Stimulated activated CD8-positive, alpha-beta memory T cell treated with anti-CD3 and anti-CD28 coated beads, Interleukin-15, amount 100 ng/mL, for 24 hours (primary cell): ENCODE data around the gene ZNF540.
"Not testable (repeated sequence)": the region's sequence is repeated elsewhere in the genome, so short reads cannot be mapped to it uniquely, and the experiment has no call there.

Experiments used
- DNase-seq: peaks from one replicate; pipeline ENCODE4 v3.0.0-alpha.2; 2020; ENCODE audit warnings: low read depth

ZNF540 gene

DNA sequence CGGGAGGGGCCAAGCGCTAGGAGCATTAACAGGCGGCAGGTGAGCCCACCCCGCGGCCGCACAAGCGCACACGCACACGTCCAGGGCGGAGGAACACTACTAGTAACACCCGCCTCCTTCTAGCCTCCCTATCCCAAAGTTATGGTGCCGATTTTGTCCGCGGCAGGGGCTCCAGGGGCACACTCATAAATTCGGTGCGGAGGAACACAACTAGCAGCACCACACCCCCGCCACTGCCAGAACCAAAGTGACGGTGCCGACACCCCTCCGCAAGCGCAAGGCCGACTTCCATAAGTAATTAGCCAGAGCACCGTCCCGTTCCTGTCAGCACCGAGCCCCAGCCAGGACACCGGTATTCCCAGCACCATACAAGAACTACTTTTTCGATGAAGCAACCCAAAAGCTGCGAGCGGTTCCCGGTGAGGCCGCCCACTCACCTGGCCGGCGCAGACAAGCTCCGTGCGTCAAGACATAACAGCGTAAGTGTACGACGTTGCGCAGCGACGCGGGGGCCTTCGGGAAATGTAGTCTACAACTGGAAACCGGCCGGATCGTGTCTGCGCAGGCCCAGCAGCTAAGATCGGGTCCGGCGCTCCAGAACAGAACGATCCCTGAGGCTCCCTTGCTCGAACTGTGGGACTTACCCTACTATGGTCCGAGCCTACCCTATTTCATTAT is at the start of gene ZNF540, which contains the start of gene ZNF571:
ZNF540 (plus strand) TSS at position 573 of the 678 bp plus-strand sequence. CDS start 3,572 bp downstream, outside the sequence.
ZNF571 (minus strand) TSS at position 489 of the 678 bp plus-strand sequence. CDS start 8,116 bp downstream, outside the sequence.
- DNase-seq: peak; percentile 81

DNA sequence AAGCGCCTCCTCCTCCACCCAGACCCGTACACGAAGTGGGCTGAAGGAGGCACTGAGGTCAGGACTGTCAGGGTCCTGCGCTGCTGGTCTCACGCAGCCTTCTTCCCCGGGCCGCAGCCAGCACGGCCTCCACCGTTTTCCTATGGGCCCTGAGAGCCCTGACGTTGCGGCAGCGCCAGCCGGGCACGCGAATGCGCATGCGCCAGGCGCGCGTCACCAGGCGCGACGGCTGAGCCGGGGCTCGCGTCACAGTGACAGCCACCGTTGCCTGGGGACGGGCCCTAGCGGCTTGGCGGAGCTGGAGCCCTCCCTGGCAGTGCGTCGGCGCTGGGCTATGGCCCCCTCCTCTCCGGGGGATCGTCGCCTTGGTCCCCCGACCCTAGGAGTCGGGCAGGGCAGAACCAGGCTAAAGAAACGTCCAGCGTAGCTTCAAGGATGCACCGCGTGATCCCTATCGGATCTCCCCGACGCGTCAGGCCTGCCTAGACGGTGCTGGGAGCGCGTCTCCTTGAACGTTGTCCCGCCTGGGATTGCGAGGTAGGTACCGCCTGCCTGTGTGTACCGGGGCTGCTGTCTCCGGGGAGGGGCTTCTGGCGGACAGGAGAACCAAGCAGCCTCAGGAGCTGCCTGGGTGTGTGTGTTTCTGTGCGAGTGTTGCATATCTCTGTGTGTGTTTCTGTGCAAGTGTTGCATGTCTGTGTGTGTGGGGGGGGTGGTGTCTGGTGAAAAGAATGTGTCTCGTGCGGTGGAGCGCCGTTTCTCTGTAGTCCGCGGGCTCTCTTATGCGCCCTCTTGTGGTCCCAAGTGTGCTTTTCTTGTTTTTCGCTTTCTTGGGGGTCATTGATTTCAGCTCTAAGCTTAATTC is 43.3 kb upstream of the ZNF540 start:
- DNase-seq: peak; percentile 21

DNA sequence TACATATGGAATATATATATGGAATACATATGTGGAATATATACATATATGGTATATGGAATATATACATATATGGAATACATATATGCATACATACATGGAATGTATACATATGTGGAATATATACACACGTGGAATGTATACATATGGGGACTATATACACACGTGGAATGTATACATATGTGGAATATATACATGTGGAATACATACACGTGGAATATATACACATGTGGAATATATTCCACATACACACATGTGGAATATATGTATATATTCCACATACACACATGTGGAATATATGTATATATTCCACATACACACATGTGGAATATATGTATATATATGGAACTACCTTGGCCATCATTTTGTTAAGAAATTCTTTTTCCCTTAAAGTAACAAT is 31.2 kb upstream of the ZNF540 start:
- no peak for DNase-seq

DNA sequence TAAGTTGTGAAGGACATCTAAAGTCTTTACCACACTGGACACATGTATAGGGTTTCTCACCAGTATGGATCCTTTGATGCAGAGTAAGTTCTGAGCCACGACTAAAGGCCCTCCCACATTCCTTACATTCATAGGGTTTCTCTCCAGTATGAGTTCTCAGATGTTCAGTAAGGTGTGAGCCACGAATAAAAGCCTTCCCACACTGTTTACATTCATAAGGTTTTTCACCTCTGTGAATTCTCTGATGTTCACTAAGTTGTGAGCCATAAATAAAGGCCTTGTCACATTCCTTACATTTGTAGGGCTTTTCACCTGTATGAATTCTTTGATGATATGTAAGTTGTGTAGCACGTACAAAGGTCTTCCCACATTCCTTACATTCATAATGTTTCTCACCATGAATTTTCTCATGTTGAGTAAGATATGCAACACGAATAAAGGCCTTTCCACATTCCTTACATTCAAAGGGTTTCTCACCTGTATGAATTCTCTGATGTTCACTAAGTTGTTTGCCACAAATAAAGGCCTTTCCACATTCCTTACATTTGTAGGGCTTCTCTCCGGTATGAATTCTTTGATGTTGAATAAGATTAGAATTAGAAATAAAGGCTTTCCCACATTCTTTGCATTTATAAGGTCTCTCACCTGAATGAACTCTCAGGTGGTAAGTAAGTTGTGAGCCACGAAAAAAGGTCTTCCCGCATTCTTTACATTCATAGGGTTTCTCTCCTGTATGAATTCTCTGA is 29.9 kb upstream of the ZNF540 start:
- DNase-seq: no peak

DNA sequence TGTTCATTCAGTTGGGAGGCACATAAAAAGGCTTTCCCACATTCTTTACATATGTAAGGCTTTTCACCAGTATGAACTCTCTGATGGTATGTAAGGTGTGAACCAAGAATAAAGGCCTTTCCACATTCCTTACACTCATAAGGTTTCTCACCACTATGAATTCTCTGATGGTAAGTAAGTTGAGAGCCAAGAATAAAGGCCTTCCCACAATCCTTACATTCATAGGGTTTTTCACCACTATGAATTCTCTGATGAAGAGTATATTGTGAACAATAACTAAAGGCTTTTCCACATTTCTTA is 29.4 kb upstream of the ZNF540 start:
- DNase-seq: no peak

DNA sequence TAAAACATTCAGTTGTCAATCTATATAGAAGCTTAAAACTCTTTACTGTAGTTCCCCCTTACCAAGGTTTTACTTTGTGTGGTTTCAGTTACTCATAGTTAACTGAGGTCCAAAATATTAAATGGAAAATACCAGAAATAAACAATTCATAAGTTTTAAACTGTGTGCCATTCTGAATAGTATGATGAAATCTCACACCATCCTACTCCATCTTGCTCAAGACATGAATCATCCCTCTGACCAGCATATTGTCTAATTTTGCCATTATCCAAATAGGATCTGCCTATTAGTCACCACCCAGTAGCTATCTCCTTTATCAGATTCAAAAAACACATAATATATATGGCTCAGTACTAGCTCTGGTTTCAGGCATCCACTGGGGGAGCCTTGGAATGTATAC is 22.5 kb upstream of the ZNF540 start:
- DNase-seq: no peak

DNA sequence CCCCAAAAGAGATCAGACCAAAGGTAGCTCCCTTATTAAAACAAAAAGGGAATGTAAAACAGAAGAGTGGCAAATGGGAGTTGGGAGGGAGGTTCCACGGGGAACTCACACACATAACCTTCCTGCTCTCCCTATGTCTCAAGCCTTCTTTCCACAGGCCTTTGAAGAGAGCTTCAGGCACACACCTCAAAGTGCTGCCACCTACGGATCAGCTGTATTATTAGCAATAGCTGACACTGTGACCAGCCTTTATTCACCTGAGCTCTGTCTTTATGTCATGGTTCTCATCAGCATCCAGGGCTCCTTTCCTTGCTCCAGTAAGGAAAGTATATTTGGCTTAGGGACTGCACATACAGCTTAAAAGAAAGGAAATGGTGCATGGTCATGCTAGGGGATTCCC is 11.3 kb upstream of the ZNF540 start:
- no peak for DNase-seq

DNA sequence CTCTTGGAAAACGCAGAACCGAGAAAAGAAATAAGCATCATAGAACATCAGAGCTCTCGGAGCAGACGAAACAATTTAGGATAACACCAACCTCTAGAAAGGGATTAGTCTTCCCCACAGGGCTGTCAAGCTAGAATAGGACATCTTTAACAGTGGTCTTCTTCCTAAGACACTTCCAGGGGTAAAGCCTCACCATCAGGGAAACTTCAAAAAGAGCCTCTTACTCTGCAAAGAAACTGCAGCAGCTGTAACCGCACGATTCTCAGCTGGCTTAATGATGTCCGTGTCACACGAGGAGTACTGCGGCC is 726 bp upstream of the ZNF540 start:
- no peak for DNase-seq

DNA sequence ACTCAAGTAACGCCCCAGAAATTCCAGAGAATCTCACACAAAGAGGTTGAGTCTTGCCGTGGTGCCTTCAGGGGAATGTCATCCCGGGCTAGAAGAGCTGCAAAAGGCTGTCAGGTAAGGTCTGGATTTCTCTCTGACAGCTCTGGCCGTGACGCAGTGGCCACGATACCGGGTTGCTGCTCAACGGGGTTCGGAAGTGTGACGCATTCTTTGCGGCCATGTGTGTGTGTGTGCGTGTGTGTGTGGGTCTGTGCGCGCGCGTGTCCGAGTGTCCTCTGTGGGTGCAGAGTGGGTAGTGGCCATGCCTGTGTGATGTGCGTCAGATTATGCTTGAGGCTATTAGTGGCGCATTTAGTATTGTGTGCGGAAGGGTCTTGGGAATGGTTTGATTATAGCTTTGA is 306 bp downstream of the ZNF540 start:
- peak; percentile 19 for DNase-seq

DNA sequence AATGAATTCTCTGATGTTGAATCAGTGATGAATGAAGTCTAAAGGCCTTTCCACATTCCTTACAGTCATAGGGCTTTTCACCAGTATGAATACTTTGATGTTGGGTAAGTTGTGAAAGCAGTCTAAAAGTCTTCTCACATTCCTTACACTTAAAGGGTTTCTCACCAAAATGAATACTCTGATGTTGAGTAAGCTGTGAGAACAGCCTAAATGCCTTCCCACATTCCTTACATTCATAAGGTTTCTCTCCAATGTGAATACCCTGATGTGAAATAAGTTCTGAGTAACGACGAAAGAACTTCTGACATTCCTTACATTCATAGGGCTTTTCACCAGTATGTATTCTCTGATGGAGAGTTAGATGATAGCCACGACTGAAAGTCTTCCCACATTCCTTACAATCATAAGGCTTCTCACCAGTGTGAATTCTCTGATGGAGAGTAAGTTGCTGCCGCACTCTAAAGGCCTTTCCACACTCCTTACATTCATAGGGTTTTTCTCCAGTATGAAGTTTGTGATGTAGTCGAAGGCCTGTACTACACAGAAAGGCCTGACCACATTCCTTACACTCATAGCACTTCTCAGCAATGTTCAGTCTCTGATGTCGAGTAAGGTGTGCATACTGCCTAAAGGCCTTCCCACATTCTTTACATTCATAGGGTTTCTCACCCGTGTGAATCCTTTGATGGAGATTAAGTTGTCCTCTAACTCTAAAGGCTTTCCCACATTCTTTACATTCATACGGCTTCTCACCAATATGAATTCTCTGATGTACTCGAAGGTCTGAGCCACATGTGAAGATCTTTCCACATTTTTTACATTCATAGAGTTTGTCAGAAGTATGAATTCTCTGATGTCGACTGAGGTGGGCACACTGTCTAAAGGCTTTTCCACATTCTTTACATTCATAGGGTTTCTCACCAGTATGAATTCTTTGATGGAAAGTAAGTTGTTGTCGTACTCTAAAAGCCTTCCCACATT is 40.7 kb downstream of the ZNF540 start:
- DNase-seq: no peak

DNA sequence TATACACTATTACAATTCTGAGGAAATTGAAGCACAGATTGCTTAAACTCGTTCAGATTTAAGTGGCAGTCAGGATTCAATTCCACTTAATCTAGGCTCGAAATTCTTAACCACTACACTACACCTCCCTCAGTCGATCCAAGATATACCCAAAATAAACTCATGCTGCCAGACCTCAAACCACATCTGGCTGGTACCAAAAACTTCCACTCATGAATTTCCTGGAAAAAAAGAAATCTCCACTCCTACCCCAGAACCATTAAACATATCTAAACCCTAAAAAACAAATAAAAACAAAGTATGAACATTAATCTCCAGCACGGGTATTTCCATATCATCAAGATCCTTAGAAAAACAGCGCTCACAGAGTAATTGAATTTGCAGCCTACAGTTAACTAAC is 59.4 kb downstream of the ZNF540 start:
- DNase-seq: no peak

DNA sequence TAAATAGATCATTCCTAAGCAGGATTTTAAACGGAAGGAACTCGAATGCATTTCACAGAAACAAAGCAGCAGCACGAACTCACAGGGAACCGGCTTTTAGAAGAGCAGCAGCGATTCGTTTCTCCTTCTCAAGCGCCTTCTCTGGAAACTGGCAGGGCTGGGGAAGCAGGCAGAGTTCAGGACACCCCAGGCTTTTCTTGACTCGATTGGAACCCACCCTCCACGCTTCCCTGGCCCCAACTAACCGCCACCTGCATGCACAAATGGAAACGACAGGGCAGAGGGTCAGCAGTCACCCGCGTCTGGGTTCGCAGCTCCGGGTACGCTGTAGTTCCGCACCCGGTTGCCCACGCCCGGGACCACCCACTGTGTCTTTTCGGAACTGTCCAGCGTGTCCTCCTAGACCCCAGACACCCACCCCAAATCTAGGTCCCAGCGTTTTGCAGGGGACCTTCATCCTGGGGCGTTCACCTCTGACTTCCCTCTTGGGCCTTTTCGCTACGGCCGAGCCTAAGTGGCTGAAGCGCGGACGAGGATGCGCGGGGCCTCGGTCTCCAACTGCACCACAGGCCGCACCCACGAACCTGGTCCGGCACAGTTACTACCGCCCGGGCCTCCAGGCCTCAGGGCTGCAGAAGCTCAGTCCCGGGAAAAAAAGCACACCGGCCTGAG is 60.1 kb downstream of the ZNF540 start:
- peak; percentile 0 for DNase-seq

DNA sequence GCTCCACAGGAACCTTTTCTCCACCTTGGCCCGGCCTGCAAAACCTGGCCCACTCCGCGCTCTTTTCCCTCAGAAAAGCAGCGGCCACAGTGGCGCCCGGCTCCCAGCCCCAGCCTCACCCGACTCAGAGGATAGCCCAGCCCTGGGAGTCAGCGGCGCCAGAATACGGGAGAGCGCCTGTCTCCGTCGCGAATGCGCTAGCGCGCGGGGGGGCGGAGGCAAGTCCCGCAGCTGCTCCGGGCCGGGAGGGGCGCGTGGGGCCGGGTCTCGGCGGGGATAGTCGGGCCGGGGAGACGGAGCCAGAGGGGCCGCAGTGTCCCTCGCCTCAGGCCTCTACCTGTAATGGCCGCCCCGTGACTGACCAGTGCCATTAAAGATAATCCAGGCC is 60.6 kb downstream of the ZNF540 start, which contains the start of gene ZFP30:
ZFP30 (minus strand) TSS at position 165 of the 388 bp plus-strand sequence. CDS start 7,643 bp downstream, outside the sequence.
- peak; percentile 47 for DNase-seq

DNA sequence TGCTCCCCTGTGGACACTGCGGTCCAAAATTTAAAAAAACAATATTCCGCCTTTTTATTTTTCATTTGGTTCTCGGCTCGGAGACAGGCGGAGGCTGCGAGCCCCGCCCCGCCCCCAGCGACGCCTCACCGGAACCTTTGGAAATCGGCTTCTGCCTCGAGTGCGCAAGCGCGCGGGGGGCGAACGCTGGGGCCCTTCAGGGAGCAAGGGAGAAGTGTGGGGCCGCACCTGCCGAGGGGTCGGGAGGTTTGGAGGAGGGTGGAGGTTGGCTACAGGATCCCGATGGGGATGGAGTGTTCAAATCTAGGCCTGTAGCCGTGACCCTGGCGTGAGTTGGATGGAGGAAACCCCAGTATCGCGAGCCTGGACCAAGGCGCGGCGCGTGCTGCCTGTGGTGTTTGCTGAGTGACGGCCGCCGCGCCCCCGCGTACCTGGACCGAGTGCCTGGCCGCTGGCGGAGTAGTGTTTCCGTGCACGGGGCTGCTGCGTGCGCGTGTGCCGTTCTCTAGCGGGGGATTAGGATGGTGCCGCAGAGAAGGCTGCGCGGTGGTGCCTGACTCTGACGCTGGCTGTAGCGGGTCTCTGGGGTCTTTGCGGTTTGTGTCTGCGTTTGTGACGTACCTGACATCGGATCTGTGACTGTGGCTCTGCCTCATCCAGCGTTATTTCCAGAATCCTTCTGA is 61.2 kb downstream of the ZNF540 start:
- peak; percentile 66 for DNase-seq

DNA sequence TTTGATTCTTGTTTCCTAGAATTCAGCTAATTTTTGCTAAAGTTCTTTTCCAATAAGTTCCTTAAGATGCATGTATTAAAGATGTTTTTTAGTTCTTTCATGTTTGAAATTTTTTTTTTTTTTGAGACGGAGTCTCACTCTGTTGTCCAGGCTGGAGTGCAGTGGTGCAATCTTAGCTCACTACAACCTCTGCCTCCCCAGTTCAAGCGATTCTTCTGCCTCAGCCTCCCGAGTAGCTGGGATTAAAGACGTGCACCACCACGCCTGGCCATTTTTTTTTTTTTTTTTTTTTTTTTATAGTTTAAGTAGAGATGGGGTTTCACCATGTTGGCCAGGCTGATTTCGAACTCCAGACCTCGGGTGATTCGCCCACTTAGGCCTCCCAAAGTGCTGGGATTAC is 62.5 kb downstream of the ZNF540 start:
- not testable (repeated sequence) for DNase-seq
